ELR (cell line): ENCODE results near the gene HS3ST6.
"Not testable (repeated sequence)": the region's sequence is repeated elsewhere in the genome, so short reads cannot be mapped to it uniquely, and the experiment has no call there.

Source experiments
- DNase-seq: peaks from one replicate; pipeline ENCODE4 v3.0.0-alpha.2; 2015; ENCODE audit warnings: low read depth

The HS3ST6 gene

GRCh38 chr16:1918351-1919326 is at the start of gene HS3ST6:
HS3ST6 (minus strand) TSS chr16:1918415; CDS start chr16:1918323, 92 bp downstream.
- no peak for DNase-seq

GRCh38 chr16:1966460-1966859 is 48.2 kb upstream of the HS3ST6 start, which contains the start of gene RNF151:
RNF151 (plus strand) TSS chr16:1966856; CDS start chr16:1966882, 26 bp downstream.
- DNase-seq, result no peak

- DNase-seq, result no peak
Measured at GRCh38 chr16:1965396-1966001, 47.3 kb upstream of the HS3ST6 start.

- peak; percentile 99 for DNase-seq
Measured at GRCh38 chr16:1964506-1965395, 46.5 kb upstream of the HS3ST6 start, which contains the start of gene RPS2. RPS2 (minus strand) TSS chr16:1964826; CDS start chr16:1964625, 201 bp downstream.

GRCh38 chr16:1963806-1964505 is 45.7 kb upstream of the HS3ST6 start:
- peak; percentile 39 for DNase-seq

- not testable (repeated sequence) for DNase-seq
Measured at GRCh38 chr16:1962161-1963153, 44.2 kb upstream of the HS3ST6 start.

- DNase-seq, result no peak
Measured at GRCh38 chr16:1961651-1962067, 43.4 kb upstream of the HS3ST6 start.

- DNase-seq, result peak; percentile 74
Measured at GRCh38 chr16:1960665-1961630, 42.7 kb upstream of the HS3ST6 start.

- peak; percentile 92 for DNase-seq
Measured at GRCh38 chr16:1959269-1960039, 41.2 kb upstream of the HS3ST6 start, which contains the start of gene NDUFB10. NDUFB10 (plus strand) TSS chr16:1959538; CDS start chr16:1959625, 87 bp downstream.

GRCh38 chr16:1958715-1959268 is 40.6 kb upstream of the HS3ST6 start:
- no peak for DNase-seq

- DNase-seq, result not testable (repeated sequence)
Measured at GRCh38 chr16:1958143-1958491, 39.9 kb upstream of the HS3ST6 start.

GRCh38 chr16:1957434-1958142 is 39.4 kb upstream of the HS3ST6 start:
- DNase-seq, result not testable (repeated sequence)

GRCh38 chr16:1953734-1954133 is 35.5 kb upstream of the HS3ST6 start:
- DNase-seq, result no peak

- DNase-seq, result no peak
Measured at GRCh38 chr16:1950559-1950958, 32.3 kb upstream of the HS3ST6 start.

- DNase-seq, result no peak
Measured at GRCh38 chr16:1950047-1950446, 31.8 kb upstream of the HS3ST6 start.

- DNase-seq, result no peak
Measured at GRCh38 chr16:1949507-1949906, 31.3 kb upstream of the HS3ST6 start.

GRCh38 chr16:1947369-1947670 is 29.1 kb upstream of the HS3ST6 start:
- DNase-seq, result no peak
